GM23248 (cell line): Measurements from ENCODE around the gene ITGA6.

Experiments used
- EZH2 ChIP-seq: fragments of 200-600 bp; sonication (generic); IDR thresholded peaks from 2 replicates; pipeline ENCODE4 v1.6.1; 2018; ENCODE audit warnings: antibody characterized with exemption, mild to moderate bottlenecking; ENCODE audit not compliant: insufficient read depth, poor library complexity, severe bottlenecking
- EZH2phosphoT487 ChIP-seq: fragments of 200-600 bp; sonication (generic); IDR thresholded peaks from 2 replicates; pipeline ENCODE4 v1.6.1; 2018; ENCODE audit warnings: antibody characterized with exemption, moderate library complexity, mild to moderate bottlenecking, low read depth; ENCODE audit not compliant: insufficient read depth

- TF ChIP-seq EZH2, result no peak
- no peak for TF ChIP-seq EZH2phosphoT487
Measured at GRCh38 chr2:172430027-172430426, 2.6 kb downstream of the ITGA6 start.
